Kidney (tissue), 14 donors: ENCODE data around the gene TMEM131. TPM values are rescaled to one million over a fixed set of nuclear protein-coding genes. Genes with fewer than 3 reads are reported as not detected.

Source experiments
- DNase-seq, 5 donors: peaks; one replicate each; pipeline ENCODE4 v3.0.0-alpha.2; 2013 to 2020
- FAIRE-seq: peaks from 2 replicates; lab custom pipeline; 2012; peaks lifted over from hg19 to GRCh38; lab: Jason Lieb, UNC
- H3K27ac ChIP-seq, 2 donors: one replicate each; pipeline ENCODE4 v1.7.0; 2013; ENCODE audit warnings: low read depth in 2 of 2, low read length in 2 of 2, inconsistent platforms in 1 of 2
- H3K27me3 ChIP-seq: one replicate; pipeline ENCODE4 v1.7.1; 2013; ENCODE audit warnings: low read length, inconsistent platforms; ENCODE audit not compliant: control insufficient read depth, insufficient read depth
- H3K36me3 ChIP-seq, 3 donors: one replicate each; pipeline versions ENCODE4 v1.7.0 to v1.7.1; 2013; ENCODE audit warnings: low read length in 3 of 3, control low read depth in 1 of 3, inconsistent platforms in 1 of 3; ENCODE audit not compliant: insufficient read depth in 3 of 3, control insufficient read depth in 2 of 3
- H3K4me1 ChIP-seq, 3 donors: one replicate each; pipeline versions ENCODE4 v1.7.0 to v1.7.1; 2013; ENCODE audit warnings: low read length in 3 of 3, inconsistent platforms in 1 of 3, low read depth in 1 of 3; ENCODE audit not compliant: control insufficient read depth in 2 of 3, insufficient read depth in 2 of 3
- H3K4me3 ChIP-seq, 3 donors: one replicate each; pipeline versions ENCODE4 v1.7.0 to v1.8.1; 2013; ENCODE audit warnings: low read length in 3 of 3, control low read depth in 1 of 3, inconsistent platforms in 1 of 3
- H3K9ac ChIP-seq, 3 donors: one replicate each; pipeline versions ENCODE4 v1.7.0 to v1.7.1; 2013; ENCODE audit warnings: low read length in 3 of 3, control low read depth in 1 of 3, inconsistent platforms in 1 of 3
- H3K9me3 ChIP-seq, 3 donors: one replicate each; pipeline versions ENCODE4 v1.7.0 to v1.7.1; 2013; ENCODE audit warnings: low read length in 3 of 3, control low read depth in 1 of 3, inconsistent platforms in 1 of 3; ENCODE audit not compliant: control insufficient read depth in 2 of 3, insufficient read depth in 1 of 3
- CTCF ChIP-seq: IDR thresholded peaks from 3 replicates; pipeline ENCODE4 v1.5.1; 2012; ENCODE audit warnings: mild to moderate bottlenecking, moderate library complexity, borderline replicate concordance; ENCODE audit not compliant: insufficient read depth; ENCODE audit errors: extremely low read depth
- intact Hi-C: fragments of 100-400 bp; cut with DNase I; formaldehyde crosslinking; loops from one replicate; pipeline ENCODE4 v1.11.1; 2022
- polyA plus RNA-seq: library from polyadenylated mRNA; stranded (reverse); fragments of 350-450 nt; fragmentation: Illumina TruSeq; extraction: RNeasy Lipid Tissue Mini Kit (QIAGEN cat#74804); gene quantifications from one replicate; pipeline ENCODE4 v1.2.3, GENCODE V29; 2014; ENCODE audit warnings: low read depth, low replicate concordance; ENCODE audit not compliant: insufficient read depth
- total RNA-seq: library from RNA; stranded (reverse); fragmentation: NEBNext Ultra II Directional; extraction: Animal tissue kit (Norgen Biotek cat#: 25700); gene quantifications from one replicate; pipeline ENCODE4 v1.2.1, GENCODE V29; 2021
- donor health status: control.
- donor health status: control.
- donor health status: control.
- donor health status: control.
- donor health status: control.
- donor health status: DM: yes; HTN: yes; CAD: no.
- donor health status: Normal renal cell carcinoma (clear cell type).

The TMEM131 gene
- total and polyA plus RNA-seq, 2 donors from 2014 or later: 8.0 to 38.4 TPM

GRCh38 chr2:97739020-97739892 is 256.5 kb downstream of the TMEM131 start:
- no peak for FAIRE-seq
- intact Hi-C loops: no loop called here
- no peak for TF ChIP-seq CTCF

GRCh38 chr2:97738179-97739019 is 257.3 kb downstream of the TMEM131 start:
- Histone ChIP-seq H3K36me3 (no peaks in the 10 kb centered on the region), H3K4me3 (no peak overlapping the region), H3K9me3 (no peaks in the 10 kb centered on the region), H3K27me3 (no peaks in the 10 kb centered on the region), H3K4me1 (no peaks in the 10 kb centered on the region), H3K9ac (no peak overlapping the region), H3K27ac (no peak overlapping the region)
- DNase-seq (peak in 1 of 5 donors; percentile 65), FAIRE-seq (no peak)
- no peak for TF ChIP-seq CTCF
- intact Hi-C loops: no loop called here

More at GRCh38 chr2:97739020-97739892, 256.5 kb downstream of the TMEM131 start:
- Histone ChIP-seq H3K27me3 (no peaks in the 10 kb centered on the region), H3K27ac (no peak overlapping the region), H3K36me3 (no peaks in the 10 kb centered on the region), H3K9me3 (no peaks in the 10 kb centered on the region), H3K9ac (no peak overlapping the region), H3K4me1 (no peaks in the 10 kb centered on the region), H3K4me3 (no peak overlapping the region)
- DNase-seq: peak in 1 of 5 donors; percentile 62

GRCh38 chr2:97737421-97738178 is 258.1 kb downstream of the TMEM131 start:
- Histone ChIP-seq H3K4me3 (no peak overlapping the region), H3K4me1 (no peaks in the 10 kb centered on the region), H3K9ac (no peak overlapping the region), H3K27ac (no peak overlapping the region), H3K27me3 (no peaks in the 10 kb centered on the region), H3K9me3 (no peaks in the 10 kb centered on the region), H3K36me3 (no peaks in the 10 kb centered on the region)
- DNase-seq (peak in 2 of 5 donors; percentile 38 to 74), FAIRE-seq (no peak)
- intact Hi-C loops: no loop called here
- TF ChIP-seq CTCF: no peak
